GM21526 (cell line): Measurements from ENCODE around the gene PRXL2B.

ENCODE experiments used
- ATAC-seq: cut with Tn5 transposase; IDR thresholded peaks from one replicate; pipeline ENCODE4 v1.9.1; 2021; ENCODE audit warnings: moderate library complexity; ENCODE audit not compliant: unreplicated experiment, low FRiP score

PRXL2B gene

GRCh38 chr1:2584686-2585317 is 1.8 kb upstream of the PRXL2B start:
- no peak for ATAC-seq

GRCh38 chr1:2585318-2586092 is 1.1 kb upstream of the PRXL2B start:
- ATAC-seq = peak; percentile 27

GRCh38 chr1:2587071-2587859 is 688 bp downstream of the PRXL2B start:
- no peak for ATAC-seq

GRCh38 chr1:2587860-2588571 is 1.4 kb downstream of the PRXL2B start:
- ATAC-seq = no peak

- ATAC-seq = no peak
Measured at GRCh38 chr1:2588661-2589430, 2.3 kb downstream of the PRXL2B start.

- no peak for ATAC-seq
Measured at GRCh38 chr1:2589431-2590232, 3.1 kb downstream of the PRXL2B start.

- ATAC-seq = no peak
Measured at GRCh38 chr1:2590233-2591141, 3.9 kb downstream of the PRXL2B start.

- ATAC-seq = no peak
Measured at GRCh38 chr1:2591233-2591580, 4.6 kb downstream of the PRXL2B start.

- no peak for ATAC-seq
Measured at GRCh38 chr1:2591581-2592261, 5.1 kb downstream of the PRXL2B start.

- no peak for ATAC-seq
Measured at GRCh38 chr1:2592672-2593071, 6.1 kb downstream of the PRXL2B start.

GRCh38 chr1:2593251-2593878 is 6.8 kb downstream of the PRXL2B start:
- ATAC-seq = no peak

GRCh38 chr1:2594001-2594640 is 7.5 kb downstream of the PRXL2B start:
- ATAC-seq = no peak

GRCh38 chr1:2594641-2595131 is 8.1 kb downstream of the PRXL2B start:
- no peak for ATAC-seq

- no peak for ATAC-seq
Measured at GRCh38 chr1:2595261-2595811, 8.8 kb downstream of the PRXL2B start.

GRCh38 chr1:2595812-2596529 is 9.4 kb downstream of the PRXL2B start:
- ATAC-seq = no peak
